ENCODE results near the gene PEX11B. TPM values are rescaled to one million over a fixed set of nuclear protein-coding genes. Genes with fewer than 3 reads are reported as not detected.

PEX11B gene
- total and polyA plus RNA-seq, 7 donors = 19.3 to 36.3 (median 25.8) TPM

DNA sequence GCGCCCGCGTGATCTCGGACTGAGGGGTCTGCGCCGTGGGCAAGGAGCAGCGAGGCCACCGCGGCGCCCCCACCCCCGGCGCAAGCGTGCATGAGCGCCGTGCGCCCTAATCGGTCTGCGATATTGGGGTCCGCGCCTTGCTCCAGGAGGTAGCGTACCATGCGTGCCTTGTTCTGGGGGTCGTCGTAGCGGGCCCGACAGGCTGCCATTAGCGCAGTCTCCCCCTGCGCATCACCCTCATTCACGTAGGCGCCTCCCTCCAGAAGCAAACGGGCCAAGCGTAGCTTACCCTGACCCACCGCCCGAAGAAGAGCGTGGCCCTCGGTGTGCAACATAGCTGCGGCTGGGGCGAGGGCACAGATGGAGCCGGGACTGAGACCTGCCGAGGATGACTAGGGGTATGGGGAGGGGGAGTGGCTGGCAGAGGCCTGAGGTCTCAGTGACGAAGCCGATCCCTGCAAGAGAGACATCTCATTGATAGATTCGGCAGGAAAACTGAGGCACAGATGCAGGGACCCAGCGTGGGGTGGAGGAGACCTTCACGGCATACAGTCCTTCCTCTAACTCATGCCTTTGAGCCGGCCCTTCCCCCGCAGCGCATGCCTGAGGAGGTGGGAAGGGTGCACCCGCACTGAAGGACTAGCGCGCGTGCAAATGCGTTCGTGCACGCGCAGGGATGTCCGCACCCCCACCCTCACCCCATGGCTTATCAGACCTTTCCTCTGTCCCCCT is 43.1 kb upstream of the PEX11B start:
- 2 to 8% (median 3%) methylated on average over 38 to 57 of the region's 57 CpGs for WGBS, 3 donors
- Histone ChIP-seq H3K9me3 (no peaks in the 10 kb centered on the region), H3K27me3 (ENCODE audit: insufficient read depth in 3 of 3, low read length in 2 of 3) (no peaks in the 10 kb centered on the region), H3K36me3 (ENCODE audit: insufficient read depth in 1 of 2, low read depth in 1 of 2) (no peaks in the 10 kb centered on the region), H3K27ac (peak overlapping the region; percentile 86), H3K4me3 (peak overlapping the region; percentile 85), H3K4me1 (peaks cover 58% of the 10 kb centered on the region)
- intact Hi-C loops (cut with DNase I) = loop anchor here in 1 of 2 donors (2.0 to 5.0 kb wide), 2 partner anchors 17 to 104 kb away; partner anchors contain the start of gene PIAS3
- no peak for TF ChIP-seq CTCF (IDR thresholded peaks at IDR 0.05)
- ATAC-seq (peak in 1 of 4 donors; percentile 22), DNase-seq (peak; percentile 63 to 76)

- DNase-seq (peak in 1 of 2 donors; percentile 37), ATAC-seq (no peak)
- Histone ChIP-seq H3K27me3 (ENCODE audit: insufficient read depth in 3 of 3, low read length in 2 of 3) (no peaks in the 10 kb centered on the region), H3K27ac (peak overlapping the region; percentile 86), H3K9me3 (no peaks in the 10 kb centered on the region), H3K4me3 (peak overlapping the region; percentile 85), H3K36me3 (ENCODE audit: insufficient read depth in 1 of 2, low read depth in 1 of 2) (no peaks in the 10 kb centered on the region), H3K4me1 (peaks cover 64% of the 10 kb centered on the region)
- intact Hi-C loops (cut with DNase I) = loop anchor here in 1 of 2 donors (2.0 to 5.0 kb wide), 2 partner anchors 18 to 104 kb away; partner anchors contain the start of gene PIAS3
- WGBS, 3 donors = 1 to 2% (median 2%) methylated on average over 18 to 22 of the region's 22 CpGs
- no peak for TF ChIP-seq CTCF (IDR thresholded peaks at IDR 0.05)
Observed at GRCh38 chr1:145961109-145961424, 42.5 kb upstream of the PEX11B start.

DNA sequence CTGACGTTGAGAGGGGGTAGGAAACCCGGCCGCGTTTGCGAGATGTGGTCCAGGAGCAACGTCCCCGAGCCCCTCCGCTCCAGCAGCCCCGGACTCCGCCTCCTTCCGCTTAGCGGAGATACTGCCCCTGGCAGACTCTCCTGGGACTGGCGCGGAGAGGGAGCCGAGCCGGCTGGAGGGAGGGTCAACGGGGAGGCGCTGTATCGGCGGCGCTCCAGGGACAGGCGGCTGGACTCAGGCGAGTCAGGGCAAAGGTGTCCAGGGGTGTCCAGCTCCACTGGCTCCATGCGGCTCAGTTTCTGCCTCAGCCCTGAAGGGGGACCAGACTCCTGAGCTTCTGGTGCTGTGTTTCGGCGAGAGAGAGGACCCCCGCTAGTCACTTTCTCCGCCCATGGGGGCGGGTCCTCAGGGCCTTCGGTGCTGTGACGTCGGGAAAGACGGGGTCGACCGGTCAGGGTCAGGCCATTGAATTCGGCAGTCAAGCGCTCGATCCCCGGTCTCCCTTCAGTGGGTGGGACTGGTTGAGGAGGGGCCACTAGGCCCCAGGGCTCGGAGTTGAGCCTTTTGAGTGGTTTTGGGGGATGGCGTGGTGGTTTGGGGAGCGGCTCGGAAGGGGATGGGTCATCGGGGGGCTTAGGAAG is 42.1 kb upstream of the PEX11B start:
- Histone ChIP-seq H3K4me3 (peak overlapping the region; percentile 85), H3K9me3 (no peaks in the 10 kb centered on the region), H3K36me3 (ENCODE audit: insufficient read depth in 1 of 2, low read depth in 1 of 2) (no peaks in the 10 kb centered on the region), H3K27ac (peak overlapping the region; percentile 86), H3K27me3 (ENCODE audit: insufficient read depth in 3 of 3, low read length in 2 of 3) (no peaks in the 10 kb centered on the region), H3K4me1 (peaks cover 67% of the 10 kb centered on the region)
- TF ChIP-seq CTCF (IDR thresholded peaks at IDR 0.05) = peak; percentile 18
- DNase-seq (peak; percentile 85 to 93), ATAC-seq (peak; percentile 35 to 53 (median 40))
- WGBS, 3 donors = 0 to 1% (median 0%) methylated on average over 36 to 44 of the region's 44 CpGs
- intact Hi-C loops (cut with DNase I) = loop anchor here in 1 of 2 donors (2.0 to 5.0 kb wide), 2 partner anchors 18 to 103 kb away; partner anchors contain the start of gene PIAS3

- DNase-seq (no peak), ATAC-seq (no peak)
- WGBS, 3 donors = 4 to 6% (median 6%) methylated on average over 12 of the region's 12 CpGs
- peak overlapping the region; percentile 86 for H3K27ac ChIP-seq
- TF ChIP-seq CTCF (IDR thresholded peaks at IDR 0.05) = no peak
- H3K4me1 ChIP-seq = peaks cover 67% of the 10 kb centered on the region
- peak overlapping the region; percentile 85 for H3K4me3 ChIP-seq
- no peaks in the 10 kb centered on the region for H3K9me3 ChIP-seq
- intact Hi-C loops (cut with DNase I) = loop anchor here in 1 of 2 donors (2.0 to 5.0 kb wide), 2 partner anchors 19 to 103 kb away; partner anchors contain the start of gene PIAS3
- no peaks in the 10 kb centered on the region for H3K27me3 ChIP-seq (ENCODE audit: insufficient read depth in 3 of 3, low read length in 2 of 3)
- no peaks in the 10 kb centered on the region for H3K36me3 ChIP-seq (ENCODE audit: insufficient read depth in 1 of 2, low read depth in 1 of 2)
Observed at GRCh38 chr1:145959957-145960467, 41.5 kb upstream of the PEX11B start.

Data from psoas muscle (tissue), 8 donors.